Tibial artery (tissue), 4 donors: ENCODE results near the gene SLC16A4.
"Not testable (repeated sequence)": the region's sequence is repeated elsewhere in the genome, so short reads cannot be mapped to it uniquely, and the experiment has no call there.

ENCODE experiments used
- DNase-seq, 2 donors: peaks; one replicate each; pipeline ENCODE4 v3.0.0-alpha.2; 2019
- H3K27ac ChIP-seq, 2 donors: fragments of 200-600 bp; sonication (generic) in 1 of 2; 1 replicate in 1 of 2; 2 replicates in 1 of 2; pipeline ENCODE4 v1.5.1; 2018 to 2019; ENCODE audit warnings: mild to moderate bottlenecking in 1 of 2
- H3K27me3 ChIP-seq, 2 donors: fragments of 200-600 bp; sonication (generic) in 1 of 2; one replicate each; pipeline versions ENCODE4 v1.5.1 to v1.6.0; 2016 to 2019
- H3K36me3 ChIP-seq, 3 donors: fragments of 200-600 bp; sonication (generic) in 2 of 3; one replicate each; pipeline ENCODE4 v1.5.1; 2016 to 2019; ENCODE audit warnings: mild to moderate bottlenecking in 2 of 3
- H3K4me1 ChIP-seq, 4 donors: fragments of 200-600 bp; sonication (generic) in 2 of 4; 1 replicate in 3 of 4; 2 replicates in 1 of 4; pipeline ENCODE4 v1.5.1; 2016 to 2019
- H3K4me3 ChIP-seq, 2 donors: fragments of 200-600 bp; sonication (generic) in 1 of 2; 1 replicate in 1 of 2; 2 replicates in 1 of 2; pipeline ENCODE4 v1.5.1; 2018 to 2019; ENCODE audit warnings: mild to moderate bottlenecking in 2 of 2
- H3K9me3 ChIP-seq, 3 donors: fragments of 200-600 bp; sonication (generic) in 1 of 3; one replicate each; pipeline ENCODE4 v1.5.1; 2016 to 2019
- intact Hi-C: fragments of 100-400 bp; cut with DNase I; formaldehyde crosslinking; loops from one replicate; pipeline ENCODE4 v1.15.0; 2023; ENCODE audit warnings: low total_unique reads
- TF ChIP-seq, protein P1 (sequence below), 2 experiments: fragments of 200-600 bp in 1 of 2; fragments of 450-650 bp in 1 of 2; IDR thresholded peaks; one replicate each; pipeline ENCODE4 v1.5.1; 2017 to 2019; ENCODE audit warnings: antibody characterized with exemption in 2 of 2, mild to moderate bottlenecking in 1 of 2, moderate library complexity in 1 of 2

The SLC16A4 gene

DNA sequence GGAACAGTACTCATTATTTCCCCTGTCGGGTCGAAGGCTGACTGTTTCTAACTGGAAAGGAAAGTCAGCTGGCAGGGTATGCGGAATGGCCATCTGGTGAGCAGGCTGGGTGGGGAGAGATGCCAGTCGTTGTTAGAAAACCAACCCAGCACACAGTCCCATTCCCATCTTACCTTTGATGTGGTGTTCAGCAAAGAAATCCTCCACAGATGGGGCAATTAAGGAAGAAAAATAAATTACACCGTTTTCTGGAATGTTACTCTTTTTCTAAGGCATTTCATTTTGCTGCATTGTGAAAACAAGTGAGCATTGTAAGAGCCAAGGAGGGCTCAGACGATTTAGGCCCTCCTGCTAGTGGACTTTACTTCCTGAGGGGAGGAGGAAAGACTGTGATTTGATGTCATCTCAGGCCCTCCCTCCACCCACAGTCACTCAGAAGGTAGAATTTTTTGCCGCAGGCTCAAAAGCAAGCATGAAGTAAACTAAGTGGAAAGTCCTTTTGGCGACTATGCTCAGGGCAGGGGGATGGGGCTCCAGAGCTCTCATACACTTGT, at the start of gene SLC16A4:
SLC16A4 (minus strand) TSS at position 335 of the 554 bp plus-strand sequence. CDS start 1,703 bp downstream, outside the sequence.
- Histone ChIP-seq H3K27me3 (no peaks in the 10 kb centered on the region), H3K9me3 (no peaks in the 10 kb centered on the region), H3K27ac (peak within 1 kb of the TSS; percentile 74 to 79), H3K4me3 (peak within 1 kb of the TSS; percentile 45 to 53), H3K36me3 (peaks cover 0 to 29% (median 7%) of the 10 kb centered on the region in 3 donors), H3K4me1 (peaks cover 0 to 20% (median 13%) of the 10 kb centered on the region in 4 donors)
- peak in 1 of 2 donors; percentile 30 for DNase-seq
- intact Hi-C loops = loop anchor here (5.0 kb wide), 1 partner anchor 53 kb away; the partner anchor contains the start of gene RBM15
- TF ChIP-seq, protein P1, sequence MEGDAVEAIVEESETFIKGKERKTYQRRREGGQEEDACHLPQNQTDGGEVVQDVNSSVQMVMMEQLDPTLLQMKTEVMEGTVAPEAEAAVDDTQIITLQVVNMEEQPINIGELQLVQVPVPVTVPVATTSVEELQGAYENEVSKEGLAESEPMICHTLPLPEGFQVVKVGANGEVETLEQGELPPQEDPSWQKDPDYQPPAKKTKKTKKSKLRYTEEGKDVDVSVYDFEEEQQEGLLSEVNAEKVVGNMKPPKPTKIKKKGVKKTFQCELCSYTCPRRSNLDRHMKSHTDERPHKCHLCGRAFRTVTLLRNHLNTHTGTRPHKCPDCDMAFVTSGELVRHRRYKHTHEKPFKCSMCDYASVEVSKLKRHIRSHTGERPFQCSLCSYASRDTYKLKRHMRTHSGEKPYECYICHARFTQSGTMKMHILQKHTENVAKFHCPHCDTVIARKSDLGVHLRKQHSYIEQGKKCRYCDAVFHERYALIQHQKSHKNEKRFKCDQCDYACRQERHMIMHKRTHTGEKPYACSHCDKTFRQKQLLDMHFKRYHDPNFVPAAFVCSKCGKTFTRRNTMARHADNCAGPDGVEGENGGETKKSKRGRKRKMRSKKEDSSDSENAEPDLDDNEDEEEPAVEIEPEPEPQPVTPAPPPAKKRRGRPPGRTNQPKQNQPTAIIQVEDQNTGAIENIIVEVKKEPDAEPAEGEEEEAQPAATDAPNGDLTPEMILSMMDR (IDR thresholded peaks at IDR 0.05) = no peak

DNA sequence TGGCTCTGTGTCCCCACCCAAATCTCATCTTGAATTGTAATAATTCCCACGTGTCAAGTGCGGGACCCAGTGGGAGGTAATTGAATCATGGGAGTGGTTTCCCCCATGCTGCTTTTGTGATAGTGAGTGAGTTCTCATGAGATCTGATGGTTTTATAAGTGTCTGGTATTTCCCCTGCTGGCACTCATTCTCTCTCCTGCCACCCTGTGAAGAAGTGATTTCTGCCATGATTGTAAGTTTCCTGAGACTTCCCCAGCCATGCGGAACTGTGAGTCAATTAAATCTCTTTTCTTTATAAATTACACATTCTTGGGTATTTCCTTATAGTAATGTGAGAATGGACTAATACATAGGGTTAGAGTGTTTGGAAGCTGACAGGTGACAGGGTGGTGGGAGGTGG, 49.0 kb upstream of the SLC16A4 start:
- DNase-seq, H3K4me1 ChIP-seq, H3K27ac ChIP-seq, H3K36me3 ChIP-seq, H3K4me3 ChIP-seq, H3K9me3 ChIP-seq, H3K27me3 ChIP-seq, intact Hi-C loops: not testable (repeated sequence)

DNA sequence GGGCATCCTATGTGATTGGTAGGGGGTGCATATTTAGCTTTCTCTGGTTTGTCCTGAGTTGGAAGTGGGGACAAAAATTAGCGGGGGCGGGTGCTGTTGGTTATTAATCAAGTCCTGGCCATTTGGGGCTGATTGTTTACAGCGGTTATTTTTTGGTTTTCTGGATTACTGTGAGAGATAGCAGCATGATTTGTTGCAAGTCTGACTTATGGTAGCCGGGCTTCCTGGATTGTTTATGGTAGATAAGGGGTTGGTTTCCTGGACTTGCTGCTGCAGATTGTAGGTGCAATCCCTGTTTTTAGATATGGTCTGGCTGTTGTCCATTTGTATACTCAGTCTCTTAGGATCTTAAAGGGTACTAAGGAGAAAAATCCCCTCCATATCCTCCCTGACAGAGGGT, 48.1 kb upstream of the SLC16A4 start:
- Histone ChIP-seq H3K27ac (no peak overlapping the region), H3K36me3 (no peaks in the 10 kb centered on the region), H3K9me3 (no peaks in the 10 kb centered on the region), H3K4me1 (peaks cover 0 to 3% (median 0%) of the 10 kb centered on the region in 4 donors), H3K27me3 (no peaks in the 10 kb centered on the region), H3K4me3 (no peak overlapping the region)
- intact Hi-C loops = no loop called here
- TF ChIP-seq, protein P1 (IDR thresholded peaks at IDR 0.05) = no peak
- no peak for DNase-seq

DNA sequence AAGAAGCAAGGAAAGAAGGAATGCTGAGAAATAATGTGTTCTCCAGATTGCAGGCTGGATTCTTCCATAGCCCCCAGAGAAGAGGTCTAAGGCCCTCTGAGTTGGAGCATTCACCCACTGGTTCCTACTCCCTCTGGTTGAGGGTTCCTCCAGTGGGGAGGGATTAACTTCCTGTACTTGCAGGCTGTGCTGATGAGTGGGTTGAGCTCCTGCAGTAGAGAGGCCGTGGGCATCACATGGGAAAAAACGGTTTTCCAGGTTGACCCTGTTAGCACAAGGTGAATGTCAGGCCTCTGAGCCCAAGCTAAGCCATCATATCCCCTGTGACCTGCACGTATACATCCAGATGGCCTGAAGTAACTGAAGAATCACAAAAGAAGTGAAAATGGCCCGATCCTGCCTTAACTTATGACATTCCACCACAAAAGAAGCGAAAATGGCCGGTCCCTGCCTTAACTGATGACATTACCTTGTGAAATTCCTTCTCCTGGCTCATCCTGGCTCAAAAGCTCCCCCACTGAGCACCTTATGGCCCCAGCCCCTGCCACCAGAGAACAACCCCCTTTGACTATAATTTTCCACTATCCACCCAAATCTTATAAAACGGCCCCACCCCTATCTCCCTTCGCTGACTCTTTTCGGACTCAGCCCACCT, 46.9 kb upstream of the SLC16A4 start:
- H3K9me3 ChIP-seq, H3K4me3 ChIP-seq, H3K4me1 ChIP-seq, H3K36me3 ChIP-seq, H3K27ac ChIP-seq, DNase-seq, H3K27me3 ChIP-seq, intact Hi-C loops: not testable (repeated sequence)

DNA sequence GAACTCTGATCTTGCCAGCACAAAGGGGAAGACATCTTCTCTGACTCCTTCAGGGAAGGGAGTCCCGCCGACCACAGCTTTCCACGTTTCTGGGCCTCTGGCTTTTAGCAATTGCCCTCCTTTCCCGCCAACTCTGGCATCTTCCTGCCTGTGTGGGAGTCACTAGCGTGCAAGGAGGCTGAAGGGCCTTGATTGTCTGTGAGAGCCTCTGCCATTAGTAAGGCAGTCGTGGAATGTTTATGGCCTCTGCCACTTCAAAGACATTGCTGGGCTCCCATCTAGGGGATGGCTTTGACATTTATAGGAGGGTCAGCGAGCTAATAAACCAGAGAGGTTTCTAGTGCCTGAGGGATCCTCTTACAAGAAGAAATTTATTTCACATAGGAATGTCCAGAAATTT, 45.8 kb upstream of the SLC16A4 start:
- Histone ChIP-seq H3K27me3 (peaks cover 0 to 5% of the 10 kb centered on the region in 2 donors), H3K4me1 (peaks cover 0 to 3% (median 0%) of the 10 kb centered on the region in 4 donors), H3K36me3 (no peaks in the 10 kb centered on the region), H3K4me3 (no peak overlapping the region), H3K27ac (no peak overlapping the region), H3K9me3 (no peaks in the 10 kb centered on the region)
- no peak for DNase-seq
- TF ChIP-seq, protein P1 (IDR thresholded peaks at IDR 0.05) = no peak
- intact Hi-C loops = no loop called here

DNA sequence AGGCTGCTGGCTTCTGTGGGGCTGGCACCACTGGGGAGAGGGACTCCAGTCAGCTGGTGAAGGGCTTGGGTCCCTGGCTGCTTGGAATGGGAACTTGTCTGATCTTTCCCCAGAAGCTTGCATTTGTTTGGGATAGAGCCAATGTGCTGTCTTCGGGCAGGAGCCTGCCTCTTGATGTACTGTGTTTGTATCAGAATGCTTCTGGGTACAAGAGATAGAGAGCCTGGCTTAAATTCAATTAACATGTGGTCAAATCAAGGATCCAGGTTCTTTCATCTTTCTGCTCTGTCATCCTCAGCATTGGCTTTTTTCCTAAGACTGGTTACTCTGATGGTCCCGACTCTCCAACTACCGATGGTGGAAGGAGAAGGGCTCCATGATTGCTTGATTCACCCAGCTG, 44.1 kb upstream of the SLC16A4 start:
- Histone ChIP-seq H3K4me1 (no peaks in the 10 kb centered on the region), H3K9me3 (no peaks in the 10 kb centered on the region), H3K27me3 (peaks cover 0 to 11% of the 10 kb centered on the region in 2 donors), H3K27ac (no peak overlapping the region), H3K4me3 (no peak overlapping the region), H3K36me3 (no peaks in the 10 kb centered on the region)
- DNase-seq = no peak
- intact Hi-C loops = no loop called here
- TF ChIP-seq, protein P1 (IDR thresholded peaks at IDR 0.05) = no peak
